GM23338 (cell line): Measurements from ENCODE around the gene KIRREL3. TPM values are rescaled to one million over a fixed set of nuclear protein-coding genes. Genes with fewer than 3 reads are reported as not detected.

Experiments
- ATAC-seq: fragments of 200-7000 bp; cut with Tn5 transposase; 3 replicates; pipeline ENCODE4 v1.9.1; 2020
- DNase-seq: peaks from one replicate; pipeline ENCODE4 v3.0.0-alpha.2; 2015; ENCODE audit warnings: low spot score
- H2AFZ ChIP-seq: fragments of 200-600 bp; sonication (generic); 2 replicates; pipeline ENCODE4 v1.8.0; 2016; ENCODE audit warnings: antibody characterized with exemption, mild to moderate bottlenecking, moderate library complexity
- H3F3A ChIP-seq: fragments of 200-600 bp; sonication (generic); replicated peaks from 2 replicates; pipeline ENCODE4 v1.8.0; 2017; ENCODE audit warnings: antibody characterized with exemption, mixed run types, low read depth
- H3K27ac ChIP-seq: fragments of 200-600 bp; sonication (generic); 2 replicates; pipeline ENCODE4 v1.6.1; 2016; ENCODE audit warnings: low read depth
- H3K27me3 ChIP-seq: fragments of 200-600 bp; sonication (generic); 2 replicates; pipeline ENCODE4 v1.8.0; 2016; ENCODE audit warnings: mild to moderate bottlenecking, mixed run types, moderate library complexity; ENCODE audit not compliant: insufficient read depth
- H3K36me3 ChIP-seq: fragments of 200-600 bp; sonication (generic); 2 replicates; pipeline ENCODE4 v1.8.0; 2016; ENCODE audit warnings: mild to moderate bottlenecking; ENCODE audit not compliant: insufficient read depth
- H3K4me1 ChIP-seq: fragments of 200-600 bp; sonication (generic); 2 replicates; pipeline ENCODE4 v1.8.0; 2016; ENCODE audit warnings: mild to moderate bottlenecking, moderate library complexity; ENCODE audit not compliant: insufficient read depth
- H3K4me2 ChIP-seq: fragments of 200-600 bp; sonication (generic); 2 replicates; pipeline ENCODE4 v1.7.1; 2017; ENCODE audit warnings: mixed run types
- H3K4me3 ChIP-seq: fragments of 200-600 bp; sonication (generic); 2 replicates; pipeline ENCODE4 v1.6.1; 2016; ENCODE audit warnings: mixed run types
- H3K79me2 ChIP-seq: fragments of 200-600 bp; sonication (generic); replicated peaks from 2 replicates; pipeline ENCODE4 v1.8.0; 2017; ENCODE audit warnings: mild to moderate bottlenecking; ENCODE audit not compliant: insufficient read depth
- H3K9me2 ChIP-seq: fragments of 200-600 bp; sonication (generic); 2 replicates; pipeline ENCODE4 v1.8.0; 2017; ENCODE audit not compliant: insufficient read depth
- H4K20me1 ChIP-seq: fragments of 200-600 bp; sonication (generic); replicated peaks from 2 replicates; pipeline ENCODE4 v1.8.0; 2017; ENCODE audit warnings: mild to moderate bottlenecking; ENCODE audit not compliant: insufficient read depth
- H3K27ac Mint-ChIP-seq: 2 replicates; pipeline ENCODE4 v1.8.0; 2020; ENCODE audit warnings: inconsistent platforms, mild to moderate bottlenecking, moderate library complexity, mixed read lengths
- H3K27me3 Mint-ChIP-seq: 3 replicates; pipeline ENCODE4 v1.8.0; 2022; ENCODE audit warnings: low read depth, mild to moderate bottlenecking, moderate library complexity, mixed read lengths, inconsistent platforms; ENCODE audit not compliant: insufficient read depth, poor library complexity
- H3K36me3 Mint-ChIP-seq: 3 replicates; pipeline ENCODE4 v1.8.0; 2021; ENCODE audit warnings: low read depth, mild to moderate bottlenecking, inconsistent platforms, moderate library complexity, mixed read lengths
- H3K4me1 Mint-ChIP-seq: 3 replicates; pipeline ENCODE4 v1.8.0; 2020; ENCODE audit warnings: mild to moderate bottlenecking, inconsistent platforms, mixed read lengths
- H3K4me3 Mint-ChIP-seq: 3 replicates; pipeline ENCODE4 v1.8.0; 2021; ENCODE audit warnings: moderate library complexity, mild to moderate bottlenecking, inconsistent platforms, mixed read lengths
- H3K9me3 Mint-ChIP-seq: 3 replicates; pipeline ENCODE4 v1.8.0; 2020; ENCODE audit warnings: moderate library complexity, mild to moderate bottlenecking, inconsistent platforms, mixed read lengths
- CREB1 ChIP-seq: fragments of 250-450 bp; sonication (Bioruptor Pico); IDR thresholded peaks from 2 replicates; pipeline ENCODE4 v1.5.0; 2020; ENCODE audit warnings: low read depth, mild to moderate bottlenecking, moderate library complexity
- ETS1 ChIP-seq: IDR thresholded peaks from 2 replicates; pipeline ENCODE4 v1.6.1; 2016; ENCODE audit warnings: antibody characterized with exemption
- EZH2 ChIP-seq: fragments of 200-600 bp; sonication (generic); IDR thresholded peaks from one replicate; pipeline ENCODE4 v1.8.0; 2017; ENCODE audit warnings: antibody characterized with exemption, mild to moderate bottlenecking, low read depth; ENCODE audit not compliant: unreplicated experiment
- JUNB ChIP-seq: IDR thresholded peaks from one replicate; pipeline ENCODE4 v1.6.1; 2016; ENCODE audit warnings: antibody characterized with exemption; ENCODE audit not compliant: unreplicated experiment
- NANOG ChIP-seq: IDR thresholded peaks from 2 replicates; pipeline ENCODE4 v1.6.1; 2016; ENCODE audit warnings: antibody characterized with exemption, borderline replicate concordance
- STAT1 ChIP-seq: IDR thresholded peaks from one replicate; pipeline ENCODE4 v1.6.1; 2016; ENCODE audit warnings: antibody characterized with exemption; ENCODE audit not compliant: unreplicated experiment
- ZNF331 ChIP-seq: fragments of 250-450 bp; sonication (Bioruptor Pico); IDR thresholded peaks from 2 replicates; pipeline ENCODE4 v1.5.0; 2020; ENCODE audit warnings: low read depth, mild to moderate bottlenecking, moderate library complexity
- ZNF462 ChIP-seq: fragments of 250-450 bp; sonication (Bioruptor Pico); IDR thresholded peaks from 2 replicates; pipeline ENCODE4 v1.5.0; 2020; ENCODE audit warnings: mild to moderate bottlenecking, moderate library complexity
- polyA plus RNA-seq: library from polyadenylated mRNA; unstranded; fragments of >200 nt; fragmentation: Nextera tagmentation; extraction: Ambion mirVana; gene quantifications from 2 replicates; pipeline ENCODE4 v1.2.1, GENCODE V29; 2016
- total RNA-seq: library from RNA; depleted of rRNA; stranded (reverse); fragments of >200 nt; shearing (Covaris generic); gene quantifications from 2 replicates; pipeline ENCODE4 v1.2.3, GENCODE V29; 2014
- TF ChIP-seq, protein P1 (sequence below): IDR thresholded peaks from one replicate; pipeline ENCODE4 v1.6.1; 2018; ENCODE audit warnings: antibody characterized with exemption; ENCODE audit not compliant: unreplicated experiment

Gene KIRREL3
- total and polyA plus RNA-seq, 2 experiments from 2014 or later: 0.13 to 1.5 TPM

DNA sequence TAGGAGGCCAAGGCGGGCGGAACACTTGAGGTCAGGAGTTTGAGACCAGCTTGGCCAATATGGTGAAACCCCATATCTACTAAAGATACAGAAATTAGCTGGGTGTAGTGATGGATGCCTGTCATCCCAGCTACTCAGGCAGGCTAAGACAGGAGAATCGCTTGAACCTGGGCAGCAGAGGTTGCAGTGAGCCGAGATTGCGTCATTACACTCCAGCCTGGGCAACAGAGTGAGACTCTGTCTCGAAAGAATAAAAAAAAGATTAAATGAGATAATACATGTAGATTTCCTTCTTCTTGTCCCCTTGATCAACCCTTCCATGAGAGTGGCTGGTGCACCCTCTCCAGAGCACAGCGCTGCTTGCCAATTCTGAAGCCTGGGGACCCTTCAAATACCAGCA lies 538.1 kb downstream of the KIRREL3 start (continued):
- TF ChIP-seq, protein P1, sequence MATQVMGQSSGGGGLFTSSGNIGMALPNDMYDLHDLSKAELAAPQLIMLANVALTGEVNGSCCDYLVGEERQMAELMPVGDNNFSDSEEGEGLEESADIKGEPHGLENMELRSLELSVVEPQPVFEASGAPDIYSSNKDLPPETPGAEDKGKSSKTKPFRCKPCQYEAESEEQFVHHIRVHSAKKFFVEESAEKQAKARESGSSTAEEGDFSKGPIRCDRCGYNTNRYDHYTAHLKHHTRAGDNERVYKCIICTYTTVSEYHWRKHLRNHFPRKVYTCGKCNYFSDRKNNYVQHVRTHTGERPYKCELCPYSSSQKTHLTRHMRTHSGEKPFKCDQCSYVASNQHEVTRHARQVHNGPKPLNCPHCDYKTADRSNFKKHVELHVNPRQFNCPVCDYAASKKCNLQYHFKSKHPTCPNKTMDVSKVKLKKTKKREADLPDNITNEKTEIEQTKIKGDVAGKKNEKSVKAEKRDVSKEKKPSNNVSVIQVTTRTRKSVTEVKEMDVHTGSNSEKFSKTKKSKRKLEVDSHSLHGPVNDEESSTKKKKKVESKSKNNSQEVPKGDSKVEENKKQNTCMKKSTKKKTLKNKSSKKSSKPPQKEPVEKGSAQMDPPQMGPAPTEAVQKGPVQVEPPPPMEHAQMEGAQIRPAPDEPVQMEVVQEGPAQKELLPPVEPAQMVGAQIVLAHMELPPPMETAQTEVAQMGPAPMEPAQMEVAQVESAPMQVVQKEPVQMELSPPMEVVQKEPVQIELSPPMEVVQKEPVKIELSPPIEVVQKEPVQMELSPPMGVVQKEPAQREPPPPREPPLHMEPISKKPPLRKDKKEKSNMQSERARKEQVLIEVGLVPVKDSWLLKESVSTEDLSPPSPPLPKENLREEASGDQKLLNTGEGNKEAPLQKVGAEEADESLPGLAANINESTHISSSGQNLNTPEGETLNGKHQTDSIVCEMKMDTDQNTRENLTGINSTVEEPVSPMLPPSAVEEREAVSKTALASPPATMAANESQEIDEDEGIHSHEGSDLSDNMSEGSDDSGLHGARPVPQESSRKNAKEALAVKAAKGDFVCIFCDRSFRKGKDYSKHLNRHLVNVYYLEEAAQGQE: no peak
- TF ChIP-seq ETS1 (no peak), NANOG (no peak)

DNA sequence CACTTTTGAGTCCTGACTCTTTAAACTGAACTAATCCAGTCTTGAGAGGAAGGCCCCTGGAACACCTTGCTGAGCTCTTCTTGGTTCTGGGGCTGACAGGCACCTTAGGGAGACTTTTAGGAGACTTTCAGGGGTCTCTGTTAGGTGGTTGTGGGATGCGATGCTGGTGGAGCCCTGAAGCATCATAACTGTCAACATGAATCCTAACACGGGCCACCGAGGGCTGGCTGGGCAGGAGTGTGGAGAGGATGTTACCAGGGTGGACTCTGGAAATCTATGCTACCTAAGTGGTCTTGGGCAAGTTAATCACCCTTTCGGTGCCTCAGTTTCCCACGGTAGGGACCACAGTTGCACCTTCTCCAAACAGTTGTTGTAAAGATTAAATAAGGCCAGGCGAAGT lies 538.6 kb downstream of the KIRREL3 start:
- Mint-ChIP-seq H3K4me3 (no peak overlapping the region), H3K9me3 (peaks cover 4% of the 10 kb centered on the region), H3K27ac (no peak overlapping the region), H3K36me3 (no peaks in the 10 kb centered on the region), H3K4me1 (peaks cover 19% of the 10 kb centered on the region), H3K27me3 (peaks cover 8% of the 10 kb centered on the region)
- Histone ChIP-seq H3F3A (no peaks in the 10 kb centered on the region), H3K27me3 (no peaks in the 10 kb centered on the region), H3K36me3 (no peaks in the 10 kb centered on the region), H3K4me1 (no peaks in the 10 kb centered on the region), H2AFZ (no peak overlapping the region), H3K4me2 (no peak overlapping the region), H3K4me3 (no peak overlapping the region), H4K20me1 (no peaks in the 10 kb centered on the region), H3K9me2 (no peaks in the 10 kb centered on the region), H3K79me2 (no peaks in the 10 kb centered on the region), H3K27ac (no peak overlapping the region)
- ATAC-seq (no peak), DNase-seq (no peak)
- no peak for TF ChIP-seq JUNB
- TF ChIP-seq ZNF331 (CRISPR knock-in tag): no peak
- TF ChIP-seq, protein P1: no peak
- no peak for TF ChIP-seq STAT1
- no peak for TF ChIP-seq ZNF462
- no peak for TF ChIP-seq CREB1 (CRISPR knock-in tag)
- no peak for TF ChIP-seq NANOG
- TF ChIP-seq EZH2: no peak
